Caco-2 (cell line): ENCODE measurements around the gene CIDEB. TPM values are rescaled to one million over a fixed set of nuclear protein-coding genes. Genes with fewer than 3 reads are reported as not detected.

Experiments
- BruUV-seq: library from RNA; stranded (reverse); fragments of 400-500 nt; replicated peaks from 2 replicates; lab custom pipeline; 2021; lab: Mats Ljungman, UMichigan
- CTCF ChIA-PET: fragments of 300-600 bp; sonication (Branson Sonifier 250); formaldehyde crosslinking; loops from one replicate; lab custom pipeline; 2022; ENCODE audit warnings: antibody characterized with exemption; lab: Charles Lee
- POLR2A ChIA-PET: fragments of 300-600 bp; sonication (Branson Sonifier 250); formaldehyde crosslinking; loops from one replicate; lab custom pipeline; 2022; ENCODE audit warnings: antibody characterized with exemption; lab: Charles Lee
- DNase-seq, 2 experiments: peaks; one replicate each; pipeline versions ENCODE4 v3.0.0 to v3.0.0-alpha.2; 2020 to 2022
- H3K27me3 ChIP-seq: replicated peaks from 2 replicates; pipeline ENCODE4 v1.6.0; 2011; ENCODE audit warnings: low read length; ENCODE audit not compliant: control insufficient read depth, insufficient read depth
- H3K36me3 ChIP-seq: 2 replicates; pipeline ENCODE4 v1.5.1; 2011; ENCODE audit warnings: low read length; ENCODE audit not compliant: control insufficient read depth, insufficient read depth
- H3K4me1 ChIP-seq: fragments of 250-450 bp; sonication (Bioruptor Pico); 2 replicates; pipeline ENCODE4 v1.5.1; 2020; ENCODE audit warnings: mild to moderate bottlenecking
- H3K4me3 ChIP-seq: 2 replicates; pipeline ENCODE4 v1.5.1; 2011; ENCODE audit warnings: low read depth, mild to moderate bottlenecking, control low read depth, low read length
- H3K9me3 ChIP-seq: fragments of 250-450 bp; sonication (Bioruptor Pico); 2 replicates; pipeline ENCODE4 v1.5.1; 2020; ENCODE audit warnings: mild to moderate bottlenecking, moderate library complexity
- H3K27ac Mint-ChIP-seq: one replicate; pipeline ENCODE4 v1.8.0; 2022; ENCODE audit warnings: mixed read lengths; ENCODE audit not compliant: unreplicated experiment
- H3K27me3 Mint-ChIP-seq: one replicate; pipeline ENCODE4 v1.8.0; 2022; ENCODE audit warnings: mixed read lengths; ENCODE audit not compliant: insufficient read depth, unreplicated experiment
- H3K36me3 Mint-ChIP-seq: one replicate; pipeline ENCODE4 v1.8.0; 2022; ENCODE audit warnings: mild to moderate bottlenecking, mixed read lengths; ENCODE audit not compliant: insufficient read depth, unreplicated experiment
- H3K4me1 Mint-ChIP-seq: one replicate; pipeline ENCODE4 v1.8.0; 2022; ENCODE audit warnings: low read depth, mixed read lengths; ENCODE audit not compliant: unreplicated experiment
- H3K4me3 Mint-ChIP-seq: one replicate; pipeline ENCODE4 v1.8.0; 2022; ENCODE audit warnings: mild to moderate bottlenecking, moderate library complexity, mixed read lengths; ENCODE audit not compliant: unreplicated experiment
- H3K9me3 Mint-ChIP-seq: one replicate; pipeline ENCODE4 v1.8.0; 2022; ENCODE audit warnings: mixed read lengths; ENCODE audit not compliant: unreplicated experiment
- CTCF ChIP-seq, 2 experiments: fragments of 200-600 bp in 1 of 2; IDR thresholded peaks; 1 replicate in 1 of 2; 2 replicates in 1 of 2; pipeline versions ENCODE4 v1.5.1 to v1.8.0; 2011 to 2022; ENCODE audit warnings: antibody characterized with exemption in 1 of 2, control low read depth in 1 of 2, inconsistent platforms in 1 of 2, low read depth in 1 of 2, low read length in 1 of 2, mild to moderate bottlenecking in 1 of 2, moderate library complexity in 1 of 2; ENCODE audit not compliant: insufficient read depth in 1 of 2, severe bottlenecking in 1 of 2, unreplicated experiment in 1 of 2
- intact Hi-C: fragments of 100-400 bp; cut with micrococcal nuclease; formaldehyde crosslinking; loops from one replicate; pipeline ENCODE4 v1.10.0; 2022; ENCODE audit not compliant: unreplicated experiment
- total RNA-seq: library from RNA; stranded (reverse); gene quantifications from 2 replicates; pipeline ENCODE4 v1.2.3, GENCODE V29; 2022

CIDEB gene
- total RNA-seq, 1 experiment from 2014 or later, result 7.2 TPM

- Histone ChIP-seq H3K4me3 (peak overlapping the region; percentile 88), H3K27me3 (no peaks in the 10 kb centered on the region), H3K36me3 (peaks cover 2% of the 10 kb centered on the region), H3K9me3 (no peaks in the 10 kb centered on the region), H3K4me1 (peaks cover 5% of the 10 kb centered on the region)
- Mint-ChIP-seq H3K27me3 (no peaks in the 10 kb centered on the region), H3K36me3 (peaks cover 55% of the 10 kb centered on the region), H3K4me1 (peaks cover 15% of the 10 kb centered on the region), H3K27ac (peak overlapping the region; percentile 94), H3K4me3 (peak overlapping the region; percentile 96), H3K9me3 (no peaks in the 10 kb centered on the region)
- CTCF ChIA-PET, result interaction anchor here (0.6 to 5.8 kb wide), 6 partner anchors 8 to 131 kb away, joined by 3 to 157 read pairs (median 6); partner anchors contain the start of genes CIDEB and TINF2
- intact Hi-C loops, result no loop called here
- no TSS peak for BruUV-seq
- no peak for DNase-seq
- POLR2A ChIA-PET, result interaction anchor here (0.6 to 3.1 kb wide), 3 partner anchors 8 to 58 kb away, joined by 4 to 36 read pairs (median 4); partner anchors contain the start of genes CIDEB and TINF2
- no peak for TF ChIP-seq CTCF (IDR thresholded peaks at IDR 0.05; ENCODE audit: insufficient read depth in 1 of 2, low read depth in 1 of 2, low read length in 1 of 2, severe bottlenecking in 1 of 2, unreplicated experiment in 1 of 2)
These were observed 7.3 kb downstream of the CIDEB start for GRCh38 chr14:24300326-24300980.

- Mint-ChIP-seq H3K9me3 (no peaks in the 10 kb centered on the region), H3K4me1 (peaks cover 15% of the 10 kb centered on the region), H3K4me3 (peak within 1 kb of the TSS; percentile 96), H3K36me3 (peaks cover 52% of the 10 kb centered on the region), H3K27me3 (no peaks in the 10 kb centered on the region), H3K27ac (peak within 1 kb of the TSS; percentile 94)
- peak; percentile 89 to 93 for DNase-seq
- peak within 1 kb of the TSS; percentile 88 for H3K4me3 ChIP-seq
- no peak for TF ChIP-seq CTCF (IDR thresholded peaks at IDR 0.05; ENCODE audit: insufficient read depth in 1 of 2, low read depth in 1 of 2, low read length in 1 of 2, severe bottlenecking in 1 of 2, unreplicated experiment in 1 of 2)
- ChIA-PET POLR2A (interaction anchor here (0.6 to 3.1 kb wide), 4 partner anchors 8 to 57 kb away, joined by 4 to 36 read pairs (median 4); partner anchors contain the start of genes CIDEB and TINF2), CTCF (interaction anchor here (0.6 to 5.8 kb wide), 10 partner anchors 8 to 137 kb away, joined by 3 to 157 read pairs (median 4); partner anchors contain the start of genes CIDEB, MDP1 and TINF2)
- TSS peak; percentile 82 for BruUV-seq
- peaks cover 5% of the 10 kb centered on the region for H3K4me1 ChIP-seq
- intact Hi-C loops, result loop anchor here (1.0 kb wide), 1 partner anchor 9 kb away; no protein-coding TSS in a partner anchor
- H3K36me3 ChIP-seq, result peaks cover 2% of the 10 kb centered on the region
- no peaks in the 10 kb centered on the region for H3K27me3 ChIP-seq
- H3K9me3 ChIP-seq, result no peaks in the 10 kb centered on the region
These were observed 8.3 kb downstream of the CIDEB start, which contains the start of the genes DHRS1 and NOP9 for GRCh38 chr14:24299255-24300191. DHRS1 (minus strand) TSS chr14:24299780; CDS start chr14:24299106, 674 bp downstream. NOP9 (plus strand) TSS chr14:24299850; CDS start chr14:24299955, 105 bp downstream.
